HG02973 (cell line): Measurements from ENCODE around the gene ZNF331.

ENCODE experiments used
- ATAC-seq: cut with Tn5 transposase; IDR thresholded peaks from one replicate; pipeline ENCODE4 v1.9.1; 2021; ENCODE audit warnings: moderate library complexity; ENCODE audit not compliant: unreplicated experiment

The ZNF331 gene

GRCh38 chr19:53624771-53625545, 87.0 kb downstream of the ZNF331 start:
- ATAC-seq = no peak

GRCh38 chr19:53626486-53626885, 88.5 kb downstream of the ZNF331 start:
- ATAC-seq = no peak

- no peak for ATAC-seq
These were observed 89.0 kb downstream of the ZNF331 start for GRCh38 chr19:53626976-53627375.
